Keratinocyte (primary cell): ENCODE data around the gene PRKCI. TPM values are rescaled to one million over a fixed set of nuclear protein-coding genes. Genes with fewer than 3 reads are reported as not detected.

Source experiments
- DNase-seq: peaks from one replicate; pipeline ENCODE4 v3.0.0-alpha.2; 2011; ENCODE audit warnings: low read depth, missing footprints, low spot score
- FAIRE-seq: peaks from 2 replicates; lab custom pipeline; 2011; peaks lifted over from hg19 to GRCh38; lab: Jason Lieb, UNC
- H2AFZ ChIP-seq: 2 replicates; pipeline ENCODE4 v1.6.0; 2012; ENCODE audit warnings: low read length, control low read depth, inconsistent platforms; ENCODE audit not compliant: control insufficient read depth
- H3K27ac ChIP-seq: 2 replicates; pipeline ENCODE4 v1.5.1; 2011; ENCODE audit warnings: low read length; ENCODE audit not compliant: control insufficient read depth, insufficient read depth
- H3K27me3 ChIP-seq: 3 replicates; pipeline ENCODE4 v1.6.0; 2011; ENCODE audit warnings: low read length; ENCODE audit not compliant: control insufficient read depth, insufficient read depth; ENCODE audit errors: extremely low read depth
- H3K36me3 ChIP-seq, 2 experiments: 2 replicates in 1 of 2; 3 replicates in 1 of 2; pipeline ENCODE4 v1.5.1; 2011; ENCODE audit warnings: low read length in 2 of 2, mild to moderate bottlenecking in 1 of 2; ENCODE audit not compliant: control insufficient read depth in 2 of 2, insufficient read depth in 2 of 2; ENCODE audit errors: extremely low read depth in 1 of 2
- H3K4me1 ChIP-seq: 3 replicates; pipeline ENCODE4 v1.5.1; 2011; ENCODE audit warnings: low read length; ENCODE audit not compliant: control insufficient read depth, insufficient read depth; ENCODE audit errors: extremely low read depth
- H3K4me2 ChIP-seq: 3 replicates; pipeline ENCODE4 v1.6.0; 2011; ENCODE audit warnings: low read depth, low read length; ENCODE audit not compliant: control insufficient read depth, insufficient read depth; ENCODE audit errors: extremely low read depth
- H3K4me3 ChIP-seq, 3 experiments: fragments of 200-600 bp in 1 of 3; sonication (generic) in 1 of 3; 2 replicates in 2 of 3; 3 replicates in 1 of 3; pipeline ENCODE4 v1.5.1; 2011 to 2016; ENCODE audit warnings: low read length in 3 of 3, mild to moderate bottlenecking in 3 of 3, control low read depth in 2 of 3, inconsistent platforms in 1 of 3, low read depth in 1 of 3, mixed read lengths in 1 of 3, mixed run types in 1 of 3, moderate library complexity in 1 of 3; ENCODE audit not compliant: control insufficient read depth in 2 of 3, insufficient read depth in 2 of 3; ENCODE audit errors: extremely low read depth in 1 of 3
- H3K79me2 ChIP-seq: 2 replicates; pipeline ENCODE4 v1.6.0; 2012; ENCODE audit warnings: low read length; ENCODE audit not compliant: control insufficient read depth, insufficient read depth
- H3K9ac ChIP-seq: 3 replicates; pipeline ENCODE4 v1.6.0; 2011; ENCODE audit warnings: low read length; ENCODE audit not compliant: control insufficient read depth, insufficient read depth; ENCODE audit errors: extremely low read depth
- H3K9me1 ChIP-seq: 3 replicates; pipeline ENCODE4 v1.6.0; 2011; ENCODE audit warnings: low read length; ENCODE audit not compliant: control insufficient read depth, insufficient read depth; ENCODE audit errors: extremely low read depth
- H3K9me3 ChIP-seq: 2 replicates; pipeline ENCODE4 v1.5.1; 2012; ENCODE audit warnings: low read depth, low read length; ENCODE audit not compliant: control insufficient read depth
- H4K20me1 ChIP-seq: 3 replicates; pipeline ENCODE4 v1.6.0; 2011; ENCODE audit warnings: low read length; ENCODE audit not compliant: control insufficient read depth, insufficient read depth; ENCODE audit errors: extremely low read depth
- EZH2 ChIP-seq: IDR thresholded peaks from one replicate; pipeline ENCODE4 v1.6.1; 2012; ENCODE audit warnings: inconsistent platforms, mild to moderate bottlenecking, low read length, moderate library complexity
- dilution Hi-C: fragments of 300-500 bp; cut with MboI; formaldehyde crosslinking; loops from one replicate; pipeline ENCODE4 v1.7.0; 2020; ENCODE audit warnings: low sequenced_read_pairs; ENCODE audit not compliant: extremely low pct_ligation_motif_present
- polyA plus RNA-seq, 5 experiments: library from polyadenylated mRNA; depleted of rRNA in 3 of 5; stranded (reverse) in 3 of 5; stranded (forward) in 1 of 5; unstranded in 1 of 5; fragments of >200 nt; gene quantifications; 1 replicate in 1 of 5; 2 replicates in 3 of 5; 3 replicates in 1 of 5; pipeline versions ENCODE4 v1.2.1 to v1.2.3, GENCODE V29; 2011 to 2012; ENCODE audit warnings: missing spikeins in 2 of 5, low read depth in 1 of 5, low replicate concordance in 1 of 5
- TF ChIP-seq, protein P1 (sequence below), 3 experiments: IDR thresholded peaks in 1 of 3; conservative IDR thresholded peaks in 1 of 3; optimal IDR thresholded peaks in 1 of 3; 2 replicates in 2 of 3; 3 replicates in 1 of 3; pipeline versions ENCODE3 to v1.5.1; 2011; ENCODE audit warnings: low read length in 3 of 3, mild to moderate bottlenecking in 3 of 3, moderate library complexity in 2 of 3, control low read depth in 1 of 3, inconsistent platforms in 1 of 3; ENCODE audit not compliant: insufficient read depth in 2 of 3; ENCODE audit errors: extremely low read depth in 1 of 3

PRKCI gene
- polyA plus RNA-seq, 1 donor (not counting 4 experiments of a cell fraction or from before 2014, with no cell fraction given) = 53.5 TPM

DNA sequence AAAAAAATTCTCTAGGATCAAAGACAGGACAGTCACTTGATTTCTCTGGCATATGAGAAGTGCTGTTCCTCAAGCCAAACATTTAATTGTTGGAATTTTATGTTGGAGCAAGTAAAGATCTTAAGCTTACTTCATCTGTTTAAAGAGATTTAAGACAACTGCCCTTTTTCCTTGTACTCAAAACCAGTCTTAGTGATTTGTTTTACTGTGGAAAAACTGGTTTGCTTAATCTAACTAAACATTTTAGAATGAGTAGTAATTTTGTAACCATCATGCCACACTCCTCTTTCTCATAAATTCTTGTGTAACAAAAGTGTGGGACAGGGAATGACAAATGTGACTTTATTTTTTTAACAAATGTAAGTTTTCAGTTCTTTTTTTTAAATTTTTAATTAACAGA lies 18.4 kb downstream of the PRKCI start:
- Histone ChIP-seq H4K20me1 (no peaks in the 10 kb centered on the region), H3K27me3 (no peaks in the 10 kb centered on the region), H3K27ac (no peak overlapping the region), H3K4me3 (no peak overlapping the region), H3K36me3 (peaks cover 6% of the 10 kb centered on the region in 2 experiments), H3K9me1 (peaks cover 6% of the 10 kb centered on the region), H3K9ac (no peak overlapping the region), H3K9me3 (no peaks in the 10 kb centered on the region), H3K4me1 (peaks cover 18% of the 10 kb centered on the region), H2AFZ (no peak overlapping the region), H3K79me2 (peaks cover 31% of the 10 kb centered on the region), H3K4me2 (no peak overlapping the region)
- FAIRE-seq (no peak), DNase-seq (no peak)
- TF ChIP-seq, protein P1, sequence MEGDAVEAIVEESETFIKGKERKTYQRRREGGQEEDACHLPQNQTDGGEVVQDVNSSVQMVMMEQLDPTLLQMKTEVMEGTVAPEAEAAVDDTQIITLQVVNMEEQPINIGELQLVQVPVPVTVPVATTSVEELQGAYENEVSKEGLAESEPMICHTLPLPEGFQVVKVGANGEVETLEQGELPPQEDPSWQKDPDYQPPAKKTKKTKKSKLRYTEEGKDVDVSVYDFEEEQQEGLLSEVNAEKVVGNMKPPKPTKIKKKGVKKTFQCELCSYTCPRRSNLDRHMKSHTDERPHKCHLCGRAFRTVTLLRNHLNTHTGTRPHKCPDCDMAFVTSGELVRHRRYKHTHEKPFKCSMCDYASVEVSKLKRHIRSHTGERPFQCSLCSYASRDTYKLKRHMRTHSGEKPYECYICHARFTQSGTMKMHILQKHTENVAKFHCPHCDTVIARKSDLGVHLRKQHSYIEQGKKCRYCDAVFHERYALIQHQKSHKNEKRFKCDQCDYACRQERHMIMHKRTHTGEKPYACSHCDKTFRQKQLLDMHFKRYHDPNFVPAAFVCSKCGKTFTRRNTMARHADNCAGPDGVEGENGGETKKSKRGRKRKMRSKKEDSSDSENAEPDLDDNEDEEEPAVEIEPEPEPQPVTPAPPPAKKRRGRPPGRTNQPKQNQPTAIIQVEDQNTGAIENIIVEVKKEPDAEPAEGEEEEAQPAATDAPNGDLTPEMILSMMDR (optimal IDR thresholded peaks at IDR 0.05 in 1 of 3, IDR thresholded peaks at IDR 0.05 in 1 of 3, conservative IDR thresholded peaks at IDR 0.05 in 1 of 3; ENCODE audit: extremely low read depth in 1 of 3, insufficient read depth in 2 of 3, low read length in 3 of 3) = no peak
- TF ChIP-seq EZH2 = no peak
- dilution Hi-C loops = no loop called here

GRCh38 chr3:170244576-170244975 lies 22.4 kb downstream of the PRKCI start:
- DNase-seq = no peak
- Histone ChIP-seq H4K20me1 (no peaks in the 10 kb centered on the region), H3K4me2 (peak overlapping the region; percentile 72), H3K9ac (peak overlapping the region; percentile 66), H2AFZ (no peak overlapping the region), H3K79me2 (peaks cover 32% of the 10 kb centered on the region), H3K27me3 (no peaks in the 10 kb centered on the region), H3K9me1 (peaks cover 6% of the 10 kb centered on the region), H3K27ac (peak overlapping the region; percentile 81), H3K9me3 (no peaks in the 10 kb centered on the region), H3K4me3 (peak overlapping the region in 1 of 3 experiments; percentile 34), H3K4me1 (peaks cover 18% of the 10 kb centered on the region), H3K36me3 (peaks cover 0 to 3% of the 10 kb centered on the region in 2 experiments)
- TF ChIP-seq, protein P1 (optimal IDR thresholded peaks at IDR 0.05 in 1 of 3, IDR thresholded peaks at IDR 0.05 in 1 of 3, conservative IDR thresholded peaks at IDR 0.05 in 1 of 3; ENCODE audit: extremely low read depth in 1 of 3, insufficient read depth in 2 of 3, low read length in 3 of 3) = no peak
- no peak for TF ChIP-seq EZH2
- FAIRE-seq = peak; percentile 67
- dilution Hi-C loops = no loop called here
